22Rv1 (cell line): ENCODE measurements around the gene TNFRSF25.

ENCODE experiments used
- H3K27ac ChIP-seq: fragments of 450-650 bp; 2 replicates; pipeline ENCODE4 v1.5.1; 2017
- ZFX ChIP-seq: fragments of 450-650 bp; IDR thresholded peaks from 2 replicates; pipeline ENCODE4 v1.6.1; 2017; ENCODE audit warnings: antibody characterized with exemption, borderline replicate concordance
- TF ChIP-seq, protein P1 (sequence below): fragments of 450-650 bp; IDR thresholded peaks from 2 replicates; pipeline ENCODE4 v1.5.1; 2017; ENCODE audit warnings: mild to moderate bottlenecking

TNFRSF25 gene

GRCh38 chr1:6417961-6418667 lies 47.9 kb downstream of the TNFRSF25 start:
- TF ChIP-seq, protein P1, sequence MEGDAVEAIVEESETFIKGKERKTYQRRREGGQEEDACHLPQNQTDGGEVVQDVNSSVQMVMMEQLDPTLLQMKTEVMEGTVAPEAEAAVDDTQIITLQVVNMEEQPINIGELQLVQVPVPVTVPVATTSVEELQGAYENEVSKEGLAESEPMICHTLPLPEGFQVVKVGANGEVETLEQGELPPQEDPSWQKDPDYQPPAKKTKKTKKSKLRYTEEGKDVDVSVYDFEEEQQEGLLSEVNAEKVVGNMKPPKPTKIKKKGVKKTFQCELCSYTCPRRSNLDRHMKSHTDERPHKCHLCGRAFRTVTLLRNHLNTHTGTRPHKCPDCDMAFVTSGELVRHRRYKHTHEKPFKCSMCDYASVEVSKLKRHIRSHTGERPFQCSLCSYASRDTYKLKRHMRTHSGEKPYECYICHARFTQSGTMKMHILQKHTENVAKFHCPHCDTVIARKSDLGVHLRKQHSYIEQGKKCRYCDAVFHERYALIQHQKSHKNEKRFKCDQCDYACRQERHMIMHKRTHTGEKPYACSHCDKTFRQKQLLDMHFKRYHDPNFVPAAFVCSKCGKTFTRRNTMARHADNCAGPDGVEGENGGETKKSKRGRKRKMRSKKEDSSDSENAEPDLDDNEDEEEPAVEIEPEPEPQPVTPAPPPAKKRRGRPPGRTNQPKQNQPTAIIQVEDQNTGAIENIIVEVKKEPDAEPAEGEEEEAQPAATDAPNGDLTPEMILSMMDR: no peak
- no peak for TF ChIP-seq ZFX
- H3K27ac ChIP-seq: no peak overlapping the region

DNA sequence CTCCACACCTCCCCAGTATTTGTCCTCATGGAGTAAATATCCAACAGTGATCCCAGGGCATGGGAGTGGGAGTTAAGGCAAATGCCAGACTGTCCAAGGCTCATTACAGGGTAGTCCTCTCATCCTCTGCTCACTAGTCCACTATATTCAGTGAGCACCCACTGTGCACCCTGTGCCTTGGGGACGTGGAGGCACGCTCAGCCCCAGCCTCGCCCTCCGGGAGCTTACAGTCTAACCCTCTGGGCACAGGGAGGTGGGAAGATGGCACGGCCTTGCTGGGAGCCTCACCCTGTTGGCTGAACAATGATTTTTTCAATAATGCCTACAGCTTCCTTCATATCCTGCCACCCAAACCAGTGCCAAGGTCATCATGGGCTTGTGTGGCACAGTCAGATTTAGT lies 49.1 kb downstream of the TNFRSF25 start:
- no peak for TF ChIP-seq ZFX
- TF ChIP-seq, protein P1: no peak
- no peak overlapping the region for H3K27ac ChIP-seq

- TF ChIP-seq ZFX: no peak
- TF ChIP-seq, protein P1: no peak
- no peak overlapping the region for H3K27ac ChIP-seq
These were observed 49.7 kb downstream of the TNFRSF25 start for GRCh38 chr1:6416295-6416656.

GRCh38 chr1:6414881-6415626 lies 50.9 kb downstream of the TNFRSF25 start:
- TF ChIP-seq, protein P1: no peak
- no peak for TF ChIP-seq ZFX

DNA sequence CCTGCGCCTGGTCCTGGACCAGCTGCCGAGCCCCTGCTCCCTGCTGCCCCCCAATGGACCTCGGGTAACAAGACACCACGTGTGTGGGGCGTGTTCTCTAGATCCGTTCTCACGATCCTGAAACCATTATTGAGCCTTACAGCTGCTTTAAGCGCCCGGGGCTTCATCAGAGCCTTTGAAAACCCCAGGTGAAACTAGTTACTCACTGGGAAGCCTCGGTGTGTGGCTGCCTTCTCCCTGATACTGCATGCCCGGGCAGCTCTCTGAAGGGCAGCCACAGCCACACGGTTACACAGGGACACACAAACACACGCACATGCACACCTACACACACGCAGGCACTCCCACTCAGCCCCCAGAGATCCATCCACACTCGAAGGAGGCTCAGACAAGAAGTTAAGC lies 51.5 kb downstream of the TNFRSF25 start:
- H3K27ac ChIP-seq: no peak overlapping the region
- no peak for TF ChIP-seq ZFX
- TF ChIP-seq, protein P1: peak; percentile 73

More at GRCh38 chr1:6414881-6415626, 50.9 kb downstream of the TNFRSF25 start:
- H3K27ac ChIP-seq: no peak overlapping the region

DNA sequence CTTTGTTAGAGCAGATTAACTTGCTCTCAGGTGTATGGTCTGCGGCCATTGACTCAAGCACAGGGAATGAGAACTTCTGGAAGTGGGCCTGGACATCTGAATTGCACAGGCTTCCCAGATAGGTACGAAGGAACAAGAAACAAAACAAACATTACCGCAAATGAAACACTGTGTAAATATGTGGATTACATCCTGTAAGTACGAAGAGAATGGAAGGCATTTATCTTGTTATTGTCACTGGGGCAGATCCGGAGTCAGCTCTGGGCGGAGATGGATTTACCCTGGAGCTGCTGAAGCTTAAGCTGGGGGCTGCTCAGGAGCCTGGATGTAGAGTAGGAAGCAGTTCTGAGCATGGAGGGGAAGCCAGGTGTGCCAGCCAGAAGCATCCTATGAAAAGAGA lies 53.1 kb downstream of the TNFRSF25 start:
- peak overlapping the region; percentile 54 for H3K27ac ChIP-seq
- TF ChIP-seq ZFX: no peak
- TF ChIP-seq, protein P1: no peak
